Measurements from ENCODE around the gene PEAK3. TPM values are rescaled to one million over a fixed set of nuclear protein-coding genes. Genes with fewer than 3 reads are reported as not detected.

Gene PEAK3
- total RNA-seq, 6 donors from 2014 or later, result 2.4 to 8.6 (median 4.6) TPM

GRCh38 chr19:2242816-2243215 is 39.2 kb downstream of the PEAK3 start:
- ATAC-seq (ENCODE audit: low FRiP score in 2 of 2), result no peak
- peaks cover 43 to 55% (median 48%) of the 10 kb centered on the region in 4 donors for H3K36me3 ChIP-seq
- 90% methylated on average over 7 to 8 of the region's 8 CpGs for WGBS, 2 donors
- H3K27me3 ChIP-seq, result no peaks in the 10 kb centered on the region
- no peak overlapping the region for H3K27ac ChIP-seq
- no peak for DNase-seq
- peaks cover 59 to 69% (median 62%) of the 10 kb centered on the region in 4 donors for H3K4me1 ChIP-seq
- H3K9me3 ChIP-seq, result no peaks in the 10 kb centered on the region
- TF ChIP-seq EP300 (IDR thresholded peaks at IDR 0.05), result no peak
- TF ChIP-seq CTCF (IDR thresholded peaks at IDR 0.05), result no peak
- no peak for TF ChIP-seq POLR2AphosphoS5 (IDR thresholded peaks at IDR 0.05)
- TF ChIP-seq POLR2A (IDR thresholded peaks at IDR 0.05), result no peak
- no peak overlapping the region for H3K4me3 ChIP-seq

- DNase-seq (no peak), ATAC-seq (ENCODE audit: low FRiP score in 2 of 2) (no peak)
- peak overlapping the region in 3 of 4 donors; percentile 60 to 98 (median 85) for H3K27ac ChIP-seq
- 80 to 85% methylated on average over 6 to 9 of the region's 12 CpGs for WGBS, 2 donors
- H3K36me3 ChIP-seq, result peaks cover 37 to 48% (median 41%) of the 10 kb centered on the region in 4 donors
- TF ChIP-seq POLR2A (IDR thresholded peaks at IDR 0.05), result no peak
- TF ChIP-seq POLR2AphosphoS5 (IDR thresholded peaks at IDR 0.05), result no peak
- TF ChIP-seq CTCF (IDR thresholded peaks at IDR 0.05), result no peak
- no peak for TF ChIP-seq EP300 (IDR thresholded peaks at IDR 0.05)
- no peaks in the 10 kb centered on the region for H3K9me3 ChIP-seq
- H3K4me1 ChIP-seq, result peaks cover 63 to 75% (median 64%) of the 10 kb centered on the region in 4 donors
- no peaks in the 10 kb centered on the region for H3K27me3 ChIP-seq
- H3K4me3 ChIP-seq, result no peak overlapping the region
Measured at GRCh38 chr19:2242092-2242537, 39.9 kb downstream of the PEAK3 start.

DNA sequence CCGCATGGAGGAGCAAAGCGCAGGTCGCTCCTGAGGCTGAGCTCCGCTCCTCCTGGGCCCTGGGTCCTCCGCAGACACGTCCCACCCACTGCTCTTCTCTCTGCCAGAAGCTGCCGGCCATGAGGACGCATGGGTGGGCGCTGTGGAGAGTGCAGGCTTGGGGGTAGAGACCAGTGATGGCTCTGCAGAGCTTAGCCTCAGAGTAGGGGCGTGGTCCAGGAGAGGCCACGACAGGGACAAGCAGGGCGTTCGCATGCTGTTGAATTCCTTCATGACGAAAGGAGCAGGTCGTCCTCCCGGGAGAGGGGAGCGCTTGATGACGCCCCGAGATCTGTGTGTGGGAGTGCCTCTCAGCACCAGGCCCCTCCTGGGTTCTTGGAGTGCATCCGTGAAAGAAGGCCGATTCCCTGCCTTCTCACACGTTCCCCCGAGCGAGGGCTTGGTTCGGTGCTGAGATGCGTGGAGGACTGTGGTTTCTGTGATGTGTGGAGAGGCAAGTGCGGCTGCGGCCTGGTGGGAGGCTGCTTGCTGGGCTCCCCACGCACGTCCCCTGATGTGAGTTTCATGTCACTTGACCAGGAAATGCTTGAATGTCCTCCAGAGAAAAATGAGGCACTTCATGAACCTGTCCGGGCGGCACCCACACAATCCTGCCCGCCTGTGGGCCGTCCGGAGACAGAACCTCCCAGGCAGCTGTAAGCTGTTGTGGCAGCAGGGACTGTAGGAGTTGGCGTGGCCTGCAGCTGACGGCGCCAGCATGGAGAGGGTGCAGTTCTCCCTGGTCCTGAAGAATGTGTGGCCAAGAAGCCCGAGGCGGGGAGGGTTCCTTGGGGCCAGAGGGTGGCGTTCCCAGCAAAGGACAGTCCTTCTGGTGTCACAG is 40.9 kb downstream of the PEAK3 start:
- no peak for TF ChIP-seq POLR2A (IDR thresholded peaks at IDR 0.05)
- TF ChIP-seq CTCF (IDR thresholded peaks at IDR 0.05), result peak in 1 of 6 experiments; percentile 10
- TF ChIP-seq EP300 (IDR thresholded peaks at IDR 0.05), result no peak
- TF ChIP-seq POLR2AphosphoS5 (IDR thresholded peaks at IDR 0.05), result no peak
- DNase-seq, result peak; percentile 61 to 83

GRCh38 chr19:2239771-2240770 is 41.9 kb downstream of the PEAK3 start:
- 21 to 37% methylated on average over 17 to 30 of the region's 34 CpGs for WGBS, 2 donors
- DNase-seq, result peak; percentile 32 to 77

More for the DNA sequence above, 40.9 kb downstream of the PEAK3 start:
- Histone ChIP-seq H3K36me3 (peaks cover 28 to 38% (median 31%) of the 10 kb centered on the region in 4 donors), H3K4me3 (peak overlapping the region in 2 of 4 donors; percentile 43 to 51), H3K9me3 (no peaks in the 10 kb centered on the region), H3K27me3 (no peaks in the 10 kb centered on the region), H3K4me1 (peaks cover 57 to 71% (median 60%) of the 10 kb centered on the region in 4 donors), H3K27ac (peak overlapping the region; percentile 55 to 98 (median 72))
- peak in 1 of 2 donors; percentile 58 for ATAC-seq (ENCODE audit: low FRiP score in 2 of 2)
- 49 to 55% methylated on average over 36 to 40 of the region's 41 CpGs for WGBS, 2 donors

More at GRCh38 chr19:2239771-2240770, 41.9 kb downstream of the PEAK3 start:
- Histone ChIP-seq H3K27ac (peak overlapping the region; percentile 55 to 98 (median 80)), H3K4me3 (peak overlapping the region; percentile 28 to 51 (median 38)), H3K27me3 (no peaks in the 10 kb centered on the region), H3K36me3 (peaks cover 18 to 27% (median 20%) of the 10 kb centered on the region in 4 donors), H3K9me3 (no peaks in the 10 kb centered on the region), H3K4me1 (peaks cover 61 to 74% (median 64%) of the 10 kb centered on the region in 4 donors)
- no peak for ATAC-seq (ENCODE audit: low FRiP score in 2 of 2)
- TF ChIP-seq POLR2A (IDR thresholded peaks at IDR 0.05) (no peak), EP300 (IDR thresholded peaks at IDR 0.05) (no peak), POLR2AphosphoS5 (IDR thresholded peaks at IDR 0.05) (no peak), CTCF (IDR thresholded peaks at IDR 0.05) (no peak)

All from upper lobe of left lung (tissue), 6 donors.